Measurements from ENCODE around the gene THEM5.

- TF ChIP-seq, protein P1, sequence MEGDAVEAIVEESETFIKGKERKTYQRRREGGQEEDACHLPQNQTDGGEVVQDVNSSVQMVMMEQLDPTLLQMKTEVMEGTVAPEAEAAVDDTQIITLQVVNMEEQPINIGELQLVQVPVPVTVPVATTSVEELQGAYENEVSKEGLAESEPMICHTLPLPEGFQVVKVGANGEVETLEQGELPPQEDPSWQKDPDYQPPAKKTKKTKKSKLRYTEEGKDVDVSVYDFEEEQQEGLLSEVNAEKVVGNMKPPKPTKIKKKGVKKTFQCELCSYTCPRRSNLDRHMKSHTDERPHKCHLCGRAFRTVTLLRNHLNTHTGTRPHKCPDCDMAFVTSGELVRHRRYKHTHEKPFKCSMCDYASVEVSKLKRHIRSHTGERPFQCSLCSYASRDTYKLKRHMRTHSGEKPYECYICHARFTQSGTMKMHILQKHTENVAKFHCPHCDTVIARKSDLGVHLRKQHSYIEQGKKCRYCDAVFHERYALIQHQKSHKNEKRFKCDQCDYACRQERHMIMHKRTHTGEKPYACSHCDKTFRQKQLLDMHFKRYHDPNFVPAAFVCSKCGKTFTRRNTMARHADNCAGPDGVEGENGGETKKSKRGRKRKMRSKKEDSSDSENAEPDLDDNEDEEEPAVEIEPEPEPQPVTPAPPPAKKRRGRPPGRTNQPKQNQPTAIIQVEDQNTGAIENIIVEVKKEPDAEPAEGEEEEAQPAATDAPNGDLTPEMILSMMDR (conservative IDR thresholded peaks at IDR 0.05; ENCODE audit: low read depth, low read length): no peak
- no peak for TF ChIP-seq EZH2 (IDR thresholded peaks at IDR 0.05; ENCODE audit: low read length, unreplicated experiment)
- no peak for TF ChIP-seq EZH2phosphoT487 (IDR thresholded peaks at IDR 0.05; ENCODE audit: borderline replicate concordance, low read length)
These were observed 39.8 kb upstream of the THEM5 start for GRCh38 chr1:151893176-151893924.

All from PC-3 (cell line).